Right forelimb (tissue), 1 donor: ENCODE data around the gene RNF223.
"Not testable (repeated sequence)": the region's sequence is repeated elsewhere in the genome, so short reads cannot be mapped to it uniquely, and the experiment has no call there.

ENCODE experiments used
- DNase-seq: peaks from one replicate; pipeline ENCODE4 v3.0.0-alpha.2; 2018

RNF223 gene

DNA sequence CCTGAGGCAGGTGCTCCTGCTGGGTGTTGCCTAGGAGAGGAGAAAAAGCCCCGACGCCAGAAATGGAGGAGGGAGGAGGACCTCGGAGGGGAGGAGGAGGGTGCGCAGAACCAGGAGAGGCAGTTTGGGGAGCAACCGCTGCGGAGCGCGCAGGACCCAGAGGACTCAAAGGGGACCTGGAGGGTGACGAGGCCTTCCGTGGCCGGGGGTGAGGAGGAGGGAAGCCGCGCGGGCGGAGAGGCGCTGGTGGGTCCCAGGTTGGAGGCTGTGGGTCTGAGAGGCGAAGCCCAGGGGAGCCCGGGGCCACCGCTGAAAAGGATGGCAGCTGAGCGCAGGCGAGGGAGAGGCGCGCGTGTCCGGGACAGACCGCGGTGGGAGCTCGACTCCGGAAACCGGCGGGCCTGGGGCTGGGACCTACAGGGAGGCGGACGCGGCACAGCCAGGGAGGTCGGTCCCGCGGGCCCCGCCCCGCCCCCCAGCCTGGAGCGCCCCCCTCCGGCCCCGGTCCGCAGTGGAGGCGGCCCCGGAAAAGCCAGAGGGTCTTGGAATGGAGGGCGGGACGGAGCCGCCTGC lies 15.1 kb downstream of the RNF223 start:
- no peak for DNase-seq

DNA sequence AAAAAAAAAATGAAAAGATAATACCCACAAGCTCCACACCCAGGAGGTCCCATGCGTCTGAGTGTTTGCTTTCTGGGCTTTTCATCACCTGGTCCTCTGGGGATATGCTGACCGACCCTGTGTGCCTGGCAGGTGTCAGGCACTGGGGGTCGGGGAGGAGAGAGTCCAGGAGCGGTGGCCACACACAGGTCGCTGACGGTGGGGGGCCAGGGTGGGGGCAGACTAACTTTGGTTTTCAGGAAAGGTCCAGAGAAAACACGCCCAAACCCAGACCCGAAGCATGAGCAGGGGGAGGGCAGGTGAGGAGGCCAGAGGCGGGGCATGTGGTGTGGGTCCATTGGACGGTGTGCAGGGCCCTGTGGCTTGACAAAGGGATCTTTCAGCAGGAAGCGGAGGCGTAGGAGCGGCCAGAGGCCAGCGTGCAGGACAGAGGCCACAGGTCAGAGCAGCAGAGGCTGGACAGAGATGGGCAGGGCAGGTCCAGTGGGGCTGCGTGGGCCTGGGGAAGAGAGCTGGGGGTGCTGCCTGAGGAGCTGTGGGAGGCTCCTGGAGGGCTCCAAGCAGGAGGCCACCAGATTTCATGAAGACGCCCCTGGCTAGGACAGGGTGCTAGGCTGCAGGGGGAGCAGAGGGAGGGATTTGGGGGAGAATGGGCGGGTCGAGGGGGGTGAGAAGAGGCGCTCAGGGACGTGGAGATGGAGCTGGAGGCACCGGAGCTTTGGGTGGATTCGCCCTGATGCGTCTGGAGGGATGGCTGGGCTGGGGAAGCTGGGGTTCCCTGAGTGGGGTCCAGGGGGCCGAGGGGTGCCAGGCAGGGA lies 15.8 kb downstream of the RNF223 start:
- DNase-seq: no peak

GRCh38 chr1:1057769-1058087 lies 16.4 kb downstream of the RNF223 start:
- DNase-seq: not testable (repeated sequence)

DNA sequence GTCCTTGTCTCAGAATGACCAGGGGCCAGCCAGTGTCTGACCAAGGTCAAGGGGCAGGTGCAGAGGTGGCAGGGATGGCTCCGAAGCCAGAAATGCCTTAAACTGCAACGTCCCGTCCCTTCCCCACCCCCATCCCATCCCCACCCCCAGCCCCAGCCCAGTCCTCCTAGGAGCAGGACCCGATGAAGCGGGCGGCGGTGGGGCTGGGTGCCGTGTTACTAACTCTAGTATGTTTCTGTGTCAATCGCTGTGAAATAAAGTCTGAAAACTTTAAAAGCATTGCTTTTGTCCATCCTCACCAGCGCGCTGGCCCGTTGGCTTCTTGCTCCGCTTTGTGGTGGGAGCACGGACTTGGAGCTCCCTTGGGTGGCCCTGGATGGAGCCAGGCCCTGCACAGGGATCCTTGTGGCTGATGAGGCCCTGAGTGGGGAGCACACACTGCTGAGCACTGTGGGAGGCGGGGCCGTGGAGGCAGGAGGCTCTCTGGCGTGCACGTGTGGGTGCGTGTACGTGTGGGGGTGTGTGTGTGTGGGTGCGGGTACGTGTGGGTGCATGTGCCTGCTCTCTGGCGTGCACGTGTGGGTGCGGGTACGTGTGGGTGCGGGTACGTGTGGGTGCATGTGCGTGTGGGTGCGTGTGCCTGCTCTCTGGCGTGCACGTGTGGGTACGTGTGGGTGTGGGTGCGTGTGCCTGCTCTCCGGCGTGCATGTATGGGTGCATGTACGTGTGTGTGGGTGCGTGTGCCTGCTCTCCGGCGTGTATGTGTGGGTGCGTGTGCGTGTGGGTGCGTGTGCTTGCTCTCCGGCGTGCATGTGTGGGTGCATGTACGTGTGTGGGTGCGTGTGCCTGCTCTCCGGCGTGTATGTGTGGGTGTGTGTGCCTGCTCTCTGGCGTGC lies 18.0 kb downstream of the RNF223 start:
- no peak for DNase-seq

GRCh38 chr1:1054971-1055370 lies 19.1 kb downstream of the RNF223 start:
- DNase-seq: no peak

DNA sequence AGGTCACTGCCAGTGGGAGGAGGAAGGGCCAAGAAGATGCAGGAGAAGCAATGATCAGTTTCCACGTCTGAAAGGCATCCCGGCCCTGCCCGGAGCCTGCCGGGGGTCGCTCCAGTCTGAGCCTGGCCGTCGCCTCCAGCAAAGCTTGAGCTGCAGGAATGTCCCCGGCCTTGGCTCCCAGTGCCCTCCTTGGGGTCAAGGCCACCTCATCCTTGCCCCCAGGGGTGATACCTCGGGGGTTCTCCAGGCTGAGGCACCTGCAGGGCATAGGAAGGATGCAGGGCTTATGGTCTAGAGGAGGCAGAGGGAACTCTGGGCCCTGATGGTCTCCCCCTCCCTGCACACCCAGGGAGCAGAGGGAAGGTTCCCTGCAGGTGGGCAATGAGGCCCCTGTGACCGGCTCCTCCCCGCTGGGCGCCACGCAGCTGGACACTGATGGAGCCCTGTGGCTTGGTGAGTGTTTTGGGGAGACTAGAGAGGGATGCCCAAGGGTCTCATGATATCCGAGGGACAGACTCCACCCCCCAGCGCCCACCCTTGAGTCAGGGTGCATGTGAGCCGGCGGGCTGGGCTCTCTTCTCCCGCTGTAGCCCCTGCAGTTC lies 19.9 kb downstream of the RNF223 start:
- no peak for DNase-seq

GRCh38 chr1:1053682-1054081 lies 20.4 kb downstream of the RNF223 start:
- no peak for DNase-seq

DNA sequence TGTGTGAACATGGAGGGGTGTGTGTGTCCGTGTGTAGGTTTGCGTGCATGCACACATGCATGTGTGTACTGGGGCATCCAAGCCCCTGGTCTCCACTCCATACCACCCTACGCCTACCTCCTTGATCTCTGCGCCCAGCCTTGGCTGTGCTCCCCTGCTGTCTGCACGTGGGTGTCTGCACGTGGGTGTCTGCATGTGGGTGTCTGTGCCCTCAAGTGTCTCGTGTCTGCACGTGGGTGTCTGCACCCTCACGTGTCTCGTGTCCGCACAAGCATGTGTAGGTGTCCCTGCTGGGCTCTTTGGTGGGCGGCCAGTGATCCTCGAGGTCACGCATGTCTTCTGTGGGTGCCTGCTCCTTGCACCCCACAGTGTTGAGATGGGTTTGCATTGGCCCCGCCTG lies 21.1 kb downstream of the RNF223 start:
- DNase-seq: no peak

DNA sequence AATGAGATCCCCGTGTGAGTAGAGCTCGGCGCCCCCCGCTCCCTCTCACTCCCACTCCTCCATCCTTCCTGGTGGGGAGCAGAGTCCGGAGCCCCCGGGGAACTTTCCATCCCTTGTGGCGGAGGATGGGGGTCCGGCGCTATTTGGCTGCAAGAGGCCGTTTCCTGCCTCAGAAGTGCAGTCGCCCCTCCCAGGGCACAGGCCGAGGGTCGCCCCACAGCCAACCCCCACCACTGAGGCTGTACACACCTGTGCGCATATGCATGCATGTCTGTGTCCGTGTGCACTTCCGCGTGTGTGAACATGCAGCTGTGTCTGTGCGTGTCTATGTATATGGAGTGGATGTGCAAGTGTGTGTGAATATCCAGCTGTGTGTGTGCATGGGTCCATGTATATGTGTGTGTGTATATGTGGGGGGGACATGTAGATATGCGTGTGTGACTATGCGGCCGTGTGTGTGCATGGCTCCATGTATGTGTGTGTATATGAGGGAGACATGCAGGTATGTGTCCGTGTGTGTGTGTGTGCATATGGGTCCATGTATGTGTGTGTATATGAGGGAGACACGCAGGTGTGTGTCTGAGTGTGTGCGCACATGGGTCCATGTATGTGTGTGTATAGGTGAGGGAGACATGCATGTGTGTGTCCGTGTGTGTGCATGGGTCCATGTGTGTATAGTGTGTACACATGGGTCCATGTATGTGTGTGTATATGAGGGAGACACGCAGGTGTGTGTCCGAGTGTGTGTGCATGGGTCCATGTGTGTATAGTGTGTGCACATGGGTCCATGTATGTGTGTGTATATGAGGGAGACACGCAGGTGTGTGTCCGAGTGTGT lies 21.9 kb downstream of the RNF223 start:
- no peak for DNase-seq

DNA sequence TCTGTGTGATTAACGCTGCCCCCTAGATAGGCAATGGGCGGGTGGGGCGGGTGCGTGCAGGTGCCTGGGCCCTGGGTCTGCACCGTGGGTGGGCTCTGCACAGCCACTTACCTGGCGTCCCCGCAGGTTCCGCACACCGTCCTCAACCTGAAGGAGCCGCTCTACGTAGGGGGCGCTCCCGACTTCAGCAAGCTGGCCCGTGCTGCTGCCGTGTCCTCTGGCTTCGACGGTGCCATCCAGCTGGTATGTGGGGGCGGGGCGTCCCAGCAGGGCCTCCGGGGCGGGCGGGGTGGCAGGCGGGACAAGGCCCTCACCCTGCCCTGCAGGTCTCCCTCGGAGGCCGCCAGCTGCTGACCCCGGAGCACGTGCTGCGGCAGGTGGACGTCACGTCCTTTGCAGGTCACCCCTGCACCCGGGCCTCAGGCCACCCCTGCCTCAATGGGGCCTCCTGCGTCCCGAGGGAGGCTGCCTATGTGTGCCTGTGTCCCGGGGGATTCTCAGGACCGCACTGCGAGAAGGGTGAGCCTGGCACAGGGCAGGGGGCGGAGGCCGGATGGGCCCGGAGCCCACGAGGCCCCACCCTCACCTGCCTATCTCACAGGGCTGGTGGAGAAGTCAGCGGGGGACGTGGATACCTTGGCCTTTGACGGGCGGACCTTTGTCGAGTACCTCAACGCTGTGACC lies 22.8 kb downstream of the RNF223 start:
- no peak for DNase-seq

- no peak for DNase-seq
Observed at GRCh38 chr1:1050577-1051052, 23.5 kb downstream of the RNF223 start.

GRCh38 chr1:1049318-1050165 lies 24.6 kb downstream of the RNF223 start:
- no peak for DNase-seq

GRCh38 chr1:1048765-1049164 lies 25.3 kb downstream of the RNF223 start:
- DNase-seq: no peak

GRCh38 chr1:1047963-1048362 lies 26.1 kb downstream of the RNF223 start:
- no peak for DNase-seq

DNA sequence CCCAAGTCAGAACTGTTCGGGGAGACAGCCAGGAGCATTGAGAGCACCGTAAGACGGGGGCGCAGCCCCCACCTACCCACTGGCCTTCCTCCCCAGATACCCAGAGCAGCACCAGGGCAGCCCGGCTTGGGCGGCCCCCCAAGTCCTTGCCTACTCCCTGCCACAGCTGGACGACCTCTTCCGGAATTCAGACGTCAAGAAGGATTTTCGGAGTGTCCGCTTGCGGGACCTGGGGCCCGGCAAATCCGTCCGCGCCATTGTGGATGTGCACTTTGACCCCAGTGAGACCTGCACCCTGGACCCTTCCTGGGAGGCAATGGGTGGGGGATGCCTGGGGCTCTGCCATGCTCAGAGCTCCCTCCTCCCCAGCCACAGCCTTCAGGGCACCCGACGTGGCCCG lies 26.7 kb downstream of the RNF223 start:
- DNase-seq: no peak

GRCh38 chr1:1046767-1047166 lies 27.3 kb downstream of the RNF223 start:
- no peak for DNase-seq

GRCh38 chr1:1046243-1046642 lies 27.9 kb downstream of the RNF223 start:
- DNase-seq: no peak

DNA sequence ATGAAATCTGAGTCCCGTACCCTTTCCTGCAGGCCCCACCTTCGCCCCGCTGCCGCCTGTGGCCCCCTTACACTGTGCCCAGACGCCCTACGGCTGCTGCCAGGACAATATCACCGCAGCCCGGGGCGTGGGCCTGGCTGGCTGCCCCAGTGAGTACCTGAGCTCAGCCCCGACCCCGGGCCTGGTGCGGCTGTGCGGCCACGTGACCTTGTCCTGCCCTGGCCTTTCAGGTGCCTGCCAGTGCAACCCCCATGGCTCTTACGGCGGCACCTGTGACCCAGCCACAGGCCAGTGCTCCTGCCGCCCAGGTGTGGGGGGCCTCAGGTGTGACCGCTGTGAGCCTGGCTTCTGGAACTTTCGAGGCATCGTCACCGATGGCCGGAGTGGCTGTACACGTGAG lies 29.0 kb downstream of the RNF223 start:
- no peak for DNase-seq

- DNase-seq: no peak
Observed at GRCh38 chr1:1044455-1045078, 29.5 kb downstream of the RNF223 start.

DNA sequence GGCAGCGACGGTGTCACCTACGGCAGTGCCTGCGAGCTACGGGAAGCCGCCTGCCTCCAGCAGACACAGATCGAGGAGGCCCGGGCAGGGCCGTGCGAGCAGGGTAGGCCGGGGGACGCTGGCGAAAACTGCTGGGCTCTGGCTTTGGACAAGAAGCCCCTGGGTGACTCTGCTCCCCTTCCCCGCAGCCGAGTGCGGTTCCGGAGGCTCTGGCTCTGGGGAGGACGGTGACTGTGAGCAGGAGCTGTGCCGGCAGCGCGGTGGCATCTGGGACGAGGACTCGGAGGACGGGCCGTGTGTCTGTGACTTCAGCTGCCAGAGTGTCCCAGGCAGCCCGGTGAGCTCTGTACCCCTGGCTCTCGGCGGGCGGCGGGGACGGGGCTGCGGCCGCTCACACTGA lies 30.2 kb downstream of the RNF223 start:
- DNase-seq: no peak
